ENCODE data around the gene FEV. TPM values are rescaled to one million over a fixed set of nuclear protein-coding genes. Genes with fewer than 3 reads are reported as not detected.

Gene FEV
- total and polyA plus RNA-seq, 2 donors (not counting 3 experiments of a cell fraction or from before 2014, with no cell fraction given), result not detected

DNA sequence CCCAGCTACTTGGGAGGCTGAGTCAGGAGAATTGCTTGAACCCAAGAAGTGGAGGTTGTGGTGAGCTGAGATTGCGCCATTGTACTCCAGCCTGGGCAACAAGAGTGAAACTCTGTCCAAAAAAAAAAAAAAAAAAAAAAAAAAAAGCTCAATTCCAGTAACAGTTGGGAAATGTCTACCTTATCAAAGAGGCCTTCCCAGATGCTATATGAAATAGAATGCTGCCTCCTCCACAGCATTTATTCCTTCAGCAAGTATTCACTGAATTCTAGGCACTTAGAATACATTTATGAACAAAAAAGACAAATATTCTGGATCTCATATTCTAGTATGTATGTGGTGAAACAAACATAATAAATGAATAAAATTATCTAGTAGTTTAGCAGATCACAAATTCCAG, 38.4 kb downstream of the FEV start:
- dilution Hi-C loops (cut with MboI; ENCODE audit: extremely low pct_ligation_motif_present, low sequenced_read_pairs), result no loop called here
- TF ChIP-seq, protein P1, sequence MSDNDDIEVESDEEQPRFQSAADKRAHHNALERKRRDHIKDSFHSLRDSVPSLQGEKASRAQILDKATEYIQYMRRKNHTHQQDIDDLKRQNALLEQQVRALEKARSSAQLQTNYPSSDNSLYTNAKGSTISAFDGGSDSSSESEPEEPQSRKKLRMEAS (IDR thresholded peaks at IDR 0.05; ENCODE audit: insufficient read depth, insufficient read length), result no peak
- TF ChIP-seq, protein P2, sequence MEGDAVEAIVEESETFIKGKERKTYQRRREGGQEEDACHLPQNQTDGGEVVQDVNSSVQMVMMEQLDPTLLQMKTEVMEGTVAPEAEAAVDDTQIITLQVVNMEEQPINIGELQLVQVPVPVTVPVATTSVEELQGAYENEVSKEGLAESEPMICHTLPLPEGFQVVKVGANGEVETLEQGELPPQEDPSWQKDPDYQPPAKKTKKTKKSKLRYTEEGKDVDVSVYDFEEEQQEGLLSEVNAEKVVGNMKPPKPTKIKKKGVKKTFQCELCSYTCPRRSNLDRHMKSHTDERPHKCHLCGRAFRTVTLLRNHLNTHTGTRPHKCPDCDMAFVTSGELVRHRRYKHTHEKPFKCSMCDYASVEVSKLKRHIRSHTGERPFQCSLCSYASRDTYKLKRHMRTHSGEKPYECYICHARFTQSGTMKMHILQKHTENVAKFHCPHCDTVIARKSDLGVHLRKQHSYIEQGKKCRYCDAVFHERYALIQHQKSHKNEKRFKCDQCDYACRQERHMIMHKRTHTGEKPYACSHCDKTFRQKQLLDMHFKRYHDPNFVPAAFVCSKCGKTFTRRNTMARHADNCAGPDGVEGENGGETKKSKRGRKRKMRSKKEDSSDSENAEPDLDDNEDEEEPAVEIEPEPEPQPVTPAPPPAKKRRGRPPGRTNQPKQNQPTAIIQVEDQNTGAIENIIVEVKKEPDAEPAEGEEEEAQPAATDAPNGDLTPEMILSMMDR (IDR thresholded peaks at IDR 0.05; ENCODE audit: extremely low read depth in 1 of 2, insufficient read depth in 1 of 2, low read depth in 1 of 2, low read length in 2 of 2), result no peak
- no peaks in the 10 kb centered on the region for H3K36me3 ChIP-seq (ENCODE audit: control insufficient read depth in 2 of 2, extremely low read depth in 1 of 2, insufficient read depth in 2 of 2, low read length in 2 of 2)
- H3K27ac ChIP-seq (ENCODE audit: insufficient read depth, low read depth, low read length), result no peak overlapping the region
- no peaks in the 10 kb centered on the region for H4K20me1 ChIP-seq (replicated peaks; ENCODE audit: control insufficient read depth, extremely low read depth, insufficient read depth, low read length)
- H3K4me3 ChIP-seq (replicated peaks in 1 of 3; ENCODE audit: insufficient read depth in 1 of 3, low read depth in 1 of 3, low read length in 3 of 3), result no peak overlapping the region
- H3K79me2 ChIP-seq (ENCODE audit: control insufficient read depth, insufficient read depth, low read length), result no peaks in the 10 kb centered on the region
- H2AFZ ChIP-seq (ENCODE audit: low read depth, low read length), result no peak overlapping the region
- no peaks in the 10 kb centered on the region for H3K9me3 ChIP-seq (replicated peaks; ENCODE audit: control insufficient read depth, insufficient read depth, low read length)
- ChIA-PET POLR2A (no interaction called here), CTCF (interaction anchor here (0.7 to 1.7 kb wide), 4 partner anchors 9 to 274 kb away, joined by 3 to 7 read pairs (median 4); no protein-coding TSS in a partner anchor)
- no peak for DNase-seq (ENCODE audit: low read depth, low spot score)
- no peak overlapping the region for H3K4me2 ChIP-seq (ENCODE audit: insufficient read depth, low read length)
- no peaks in the 10 kb centered on the region for H3K4me1 ChIP-seq (ENCODE audit: control insufficient read depth, extremely low read depth, insufficient read depth, low read length)
- H3K9me1 ChIP-seq (replicated peaks; ENCODE audit: control insufficient read depth, extremely low read depth, insufficient read depth, low read length), result no peaks in the 10 kb centered on the region
- intact Hi-C loops (cut with micrococcal nuclease), result no loop called here
- no peak for FAIRE-seq
- peaks cover 2 to 13% of the 10 kb centered on the region in 2 experiments for H3K27me3 ChIP-seq (ENCODE audit: control insufficient read depth in 2 of 2, insufficient read depth in 2 of 2, low read length in 2 of 2)
- BruUV-seq (replicated peaks), result no TSS peak
- H3K9ac ChIP-seq (replicated peaks; ENCODE audit: extremely low read depth, insufficient read depth, low read length), result no peak overlapping the region

DNA sequence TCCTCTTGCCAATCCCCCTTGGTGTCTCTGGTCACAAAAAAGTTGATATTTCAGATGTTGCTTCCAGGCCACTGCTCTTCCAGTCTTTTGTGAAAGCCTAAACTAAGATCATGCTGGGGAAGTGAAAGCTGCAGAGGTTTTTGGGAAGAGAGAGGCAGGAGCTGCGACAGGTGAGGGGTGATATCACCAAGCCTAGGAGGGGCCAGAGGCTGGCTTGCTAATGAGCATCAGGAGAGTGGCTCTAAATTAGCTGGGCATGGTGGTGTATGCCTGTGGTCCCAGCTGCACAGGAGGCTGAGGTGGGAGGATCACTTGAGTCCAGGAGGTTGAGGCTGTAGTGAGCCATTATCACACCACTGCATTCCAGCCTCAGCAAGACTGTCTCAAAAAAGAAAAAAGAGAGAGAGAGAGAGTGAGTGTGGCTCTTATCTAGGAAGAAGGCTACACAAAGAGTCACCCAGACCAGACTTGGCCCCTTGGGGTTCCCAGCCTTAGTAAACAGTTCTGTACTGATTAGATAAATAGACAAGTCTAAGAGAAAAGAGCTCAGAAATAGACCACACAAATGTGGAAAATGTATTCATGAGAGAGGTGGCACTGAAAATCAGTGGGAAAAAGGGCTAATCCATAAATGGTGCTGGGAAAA, 40.1 kb downstream of the FEV start:
- TF ChIP-seq FOS (IDR thresholded peaks at IDR 0.05; ENCODE audit: borderline replicate concordance, insufficient read depth, low read length) (no peak), MYC (IDR thresholded peaks at IDR 0.05; ENCODE audit: low read depth, low read length) (no peak), POLR2A (IDR thresholded peaks at IDR 0.05; ENCODE audit: low read depth, low read length) (no peak), JUN (IDR thresholded peaks at IDR 0.05; ENCODE audit: borderline replicate concordance, insufficient read depth, insufficient read length, low read depth) (no peak), GATA2 (IDR thresholded peaks at IDR 0.05; ENCODE audit: insufficient read depth, insufficient read length, low read depth, low read length) (no peak), POLR2AphosphoS5 (IDR thresholded peaks at IDR 0.05; ENCODE audit: insufficient read depth, low read depth, low read length) (no peak), EZH2 (IDR thresholded peaks at IDR 0.05; ENCODE audit: borderline replicate concordance, low read depth, low read length, severe bottlenecking) (no peak)
- TF ChIP-seq, protein P1 (IDR thresholded peaks at IDR 0.05; ENCODE audit: insufficient read depth, insufficient read length), result no peak
- TF ChIP-seq, protein P2 (IDR thresholded peaks at IDR 0.05; ENCODE audit: extremely low read depth in 1 of 2, insufficient read depth in 1 of 2, low read depth in 1 of 2, low read length in 2 of 2), result no peak

More for the DNA sequence above, 40.1 kb downstream of the FEV start:
- Histone ChIP-seq H3K27me3 (ENCODE audit: control insufficient read depth in 2 of 2, insufficient read depth in 2 of 2, low read length in 2 of 2) (peaks cover 2 to 8% of the 10 kb centered on the region in 2 experiments), H3K9me3 (replicated peaks; ENCODE audit: control insufficient read depth, insufficient read depth, low read length) (no peaks in the 10 kb centered on the region), H4K20me1 (replicated peaks; ENCODE audit: control insufficient read depth, extremely low read depth, insufficient read depth, low read length) (no peaks in the 10 kb centered on the region), H3K4me3 (replicated peaks in 1 of 3; ENCODE audit: insufficient read depth in 1 of 3, low read depth in 1 of 3, low read length in 3 of 3) (no peak overlapping the region), H3K4me2 (ENCODE audit: insufficient read depth, low read length) (no peak overlapping the region), H3K36me3 (ENCODE audit: control insufficient read depth in 2 of 2, extremely low read depth in 1 of 2, insufficient read depth in 2 of 2, low read length in 2 of 2) (no peaks in the 10 kb centered on the region), H3K9me1 (replicated peaks; ENCODE audit: control insufficient read depth, extremely low read depth, insufficient read depth, low read length) (no peaks in the 10 kb centered on the region), H3K4me1 (ENCODE audit: control insufficient read depth, extremely low read depth, insufficient read depth, low read length) (no peaks in the 10 kb centered on the region), H3K9ac (replicated peaks; ENCODE audit: extremely low read depth, insufficient read depth, low read length) (no peak overlapping the region), H3K79me2 (ENCODE audit: control insufficient read depth, insufficient read depth, low read length) (no peaks in the 10 kb centered on the region), H2AFZ (ENCODE audit: low read depth, low read length) (no peak overlapping the region), H3K27ac (ENCODE audit: insufficient read depth, low read depth, low read length) (no peak overlapping the region)
- POLR2A ChIA-PET, result no interaction called here
- FAIRE-seq (no peak), DNase-seq (ENCODE audit: low read depth, low spot score) (no peak)
- dilution Hi-C loops (cut with MboI; ENCODE audit: extremely low pct_ligation_motif_present, low sequenced_read_pairs) (no loop called here), intact Hi-C loops (cut with micrococcal nuclease) (no loop called here)
- CTCF ChIA-PET, result interaction anchor here (1.0 to 1.7 kb wide), 2 partner anchors 47 to 68 kb away, joined by 5 to 7 read pairs; no protein-coding TSS in a partner anchor
- no TSS peak for BruUV-seq (replicated peaks)
